ENCODE data around the gene LYSMD4.

LYSMD4 gene

GRCh38 chr15:99711625-99712024 lies 21.6 kb downstream of the LYSMD4 start:
- no peak for ATAC-seq
- no peak for TF ChIP-seq RARB (CRISPR knock-in tag; IDR thresholded peaks at IDR 0.05)
- TF ChIP-seq POU6F1 (CRISPR knock-in tag; IDR thresholded peaks at IDR 0.05; ENCODE audit: borderline replicate concordance, low read depth): no peak
- TF ChIP-seq ZFP30 (CRISPR knock-in tag; IDR thresholded peaks at IDR 0.05): no peak
- TF ChIP-seq PATZ1 (CRISPR knock-in tag; IDR thresholded peaks at IDR 0.05; ENCODE audit: borderline replicate concordance): no peak

- no peak for TF ChIP-seq TOX (CRISPR knock-in tag; IDR thresholded peaks at IDR 0.05; ENCODE audit: borderline replicate concordance)
- TF ChIP-seq CSDC2 (CRISPR knock-in tag; IDR thresholded peaks at IDR 0.05): no peak
- TF ChIP-seq PPARA (CRISPR knock-in tag; IDR thresholded peaks at IDR 0.05; ENCODE audit: borderline replicate concordance): no peak
- no peak for TF ChIP-seq PATZ1 (CRISPR knock-in tag; IDR thresholded peaks at IDR 0.05; ENCODE audit: borderline replicate concordance)
- no peak for TF ChIP-seq GLIS3 (CRISPR knock-in tag; IDR thresholded peaks at IDR 0.05)
- TF ChIP-seq ZNF70 (CRISPR knock-in tag; IDR thresholded peaks at IDR 0.05): no peak
- TF ChIP-seq TCF4 (CRISPR knock-in tag; IDR thresholded peaks at IDR 0.05; ENCODE audit: borderline replicate concordance): no peak
- no peak for TF ChIP-seq POU6F1 (CRISPR knock-in tag; IDR thresholded peaks at IDR 0.05; ENCODE audit: borderline replicate concordance, low read depth)
- no peak for TF ChIP-seq ZFP3 (CRISPR knock-in tag; IDR thresholded peaks at IDR 0.05)
- no peak for TF ChIP-seq BACH2 (CRISPR knock-in tag; IDR thresholded peaks at IDR 0.05; ENCODE audit: borderline replicate concordance)
- no peak for ATAC-seq
Measured at GRCh38 chr15:99709243-99709986, 23.8 kb downstream of the LYSMD4 start.

- TF ChIP-seq PATZ1 (CRISPR knock-in tag; IDR thresholded peaks at IDR 0.05; ENCODE audit: borderline replicate concordance) (no peak), OSR1 (CRISPR knock-in tag; IDR thresholded peaks at IDR 0.05) (no peak), SNAI2 (CRISPR knock-in tag; IDR thresholded peaks at IDR 0.05) (no peak), ZNF8 (CRISPR knock-in tag; IDR thresholded peaks at IDR 0.05) (no peak), PPARA (CRISPR knock-in tag; IDR thresholded peaks at IDR 0.05; ENCODE audit: borderline replicate concordance) (no peak)
- ATAC-seq: peak; percentile 58
Measured at GRCh38 chr15:99708563-99708962, 24.7 kb downstream of the LYSMD4 start.

- no peak; the same call in 2 of the 3 replicates for ATAC-seq
- no peak for TF ChIP-seq ZC3H10 (CRISPR knock-in tag; IDR thresholded peaks at IDR 0.05)
- no peak for TF ChIP-seq ZNF70 (CRISPR knock-in tag; IDR thresholded peaks at IDR 0.05)
- TF ChIP-seq GLIS3 (CRISPR knock-in tag; IDR thresholded peaks at IDR 0.05): no peak
- TF ChIP-seq RARB (CRISPR knock-in tag; IDR thresholded peaks at IDR 0.05): no peak
- no peak for TF ChIP-seq CSRNP3 (CRISPR knock-in tag; IDR thresholded peaks at IDR 0.05)
- no peak for TF ChIP-seq CREB5 (CRISPR knock-in tag; IDR thresholded peaks at IDR 0.05; ENCODE audit: low read depth)
- TF ChIP-seq ZFP3 (CRISPR knock-in tag; IDR thresholded peaks at IDR 0.05): no peak
- no peak for TF ChIP-seq TOX (CRISPR knock-in tag; IDR thresholded peaks at IDR 0.05; ENCODE audit: borderline replicate concordance)
- no peak for TF ChIP-seq BACH2 (CRISPR knock-in tag; IDR thresholded peaks at IDR 0.05; ENCODE audit: borderline replicate concordance)
- no peak for TF ChIP-seq ZFP30 (CRISPR knock-in tag; IDR thresholded peaks at IDR 0.05)
- no peak for TF ChIP-seq ISL1 (CRISPR knock-in tag; IDR thresholded peaks at IDR 0.05)
Measured at GRCh38 chr15:99707473-99708270, 25.6 kb downstream of the LYSMD4 start.
